ENCODE results near the gene GPI. TPM values are rescaled to one million over a fixed set of nuclear protein-coding genes. Genes with fewer than 3 reads are reported as not detected.

Gene GPI
- total and polyA plus RNA-seq, 2 of the 13 experiments (the other 11 are each of a cell fraction or from before 2014, with no cell fraction given): 147 to 167 TPM

- H2AFZ ChIP-seq (ENCODE audit: low read length): no peak overlapping the region
- ChIA-PET POLR2A (interaction anchor here (1.2 kb wide), 1 partner anchor 10 kb away, joined by 3 read pairs; no protein-coding TSS in a partner anchor), CTCF (ENCODE audit: low intra/inter-chr PET ratio, low total read pairs) (no interaction called here)
- DNase-seq (ENCODE audit: low spot score): no peak
- no peaks in the 10 kb centered on the region for H3K9me3 ChIP-seq (ENCODE audit: low read length)
- peaks cover 4% of the 10 kb centered on the region for H3K79me2 ChIP-seq (ENCODE audit: insufficient read depth, low read length)
- no TSS peak for BruUV-seq (replicated peaks)
- in situ Hi-C loops (cut with HindIII; ENCODE audit: extremely low pct_ligation_motif_present, low pct_unique_long_range_greater_than_20kb): no loop called here
- H3K27ac ChIP-seq (ENCODE audit: extremely low read length, insufficient read depth, low read length): no peak overlapping the region
- 86% methylated on average over 2 of the region's 2 CpGs for WGBS (ENCODE audit: low lambda C conversion rate)
- H3K36me3 ChIP-seq (replicated peaks in 1 of 2; ENCODE audit: control insufficient read depth in 1 of 2, insufficient read depth in 2 of 2, low read length in 2 of 2): peaks cover 4 to 10% of the 10 kb centered on the region in 2 experiments; a peak in 4 of 5 replicates
- no peaks in the 10 kb centered on the region for H3K27me3 ChIP-seq (ENCODE audit: control insufficient read depth in 1 of 2, insufficient read depth in 2 of 2, low read length in 2 of 2)
- intact Hi-C loops (cut with micrococcal nuclease; ENCODE audit: unreplicated experiment): no loop called here
- H3K4me1 ChIP-seq (ENCODE audit: insufficient read depth, low read length): peaks cover 13% of the 10 kb centered on the region
- no peak for FAIRE-seq
- 0 out of 2 replicates have a peak, but pooled peaks cover 6% of the 10 kb centered on the region for H4K20me1 ChIP-seq (ENCODE audit: insufficient read depth, low read length)
- H3K4me2 ChIP-seq (ENCODE audit: low read depth, low read length): no peak overlapping the region
- no peak overlapping the region for H3K9ac ChIP-seq (ENCODE audit: insufficient read depth, low read depth, low read length)
- no peak for ATAC-seq
- no peak overlapping the region for H3K4me3 ChIP-seq (replicated peaks in 1 of 3; ENCODE audit: insufficient read depth in 1 of 3, low read depth in 2 of 3, low read length in 3 of 3)
- no peak for TF ChIP-seq ZFP36L2 (CRISPR knock-in tag; IDR thresholded peaks at IDR 0.05)
- no peak for TF ChIP-seq ZNF468 (CRISPR knock-in tag; IDR thresholded peaks at IDR 0.05)
- no peak for TF ChIP-seq BCLAF1 (IDR thresholded peaks at IDR 0.05)
- TF ChIP-seq ZBTB44 (CRISPR knock-in tag; IDR thresholded peaks at IDR 0.05): no peak
- TF ChIP-seq THAP9 (CRISPR knock-in tag; IDR thresholded peaks at IDR 0.05; ENCODE audit: borderline replicate concordance): no peak
- TF ChIP-seq IKZF1 (IDR thresholded peaks at IDR 0.05): no peak
- no peak for TF ChIP-seq ZNF337 (CRISPR knock-in tag; IDR thresholded peaks at IDR 0.05; ENCODE audit: borderline replicate concordance, low read depth)
- no peak for TF ChIP-seq DZIP1 (CRISPR knock-in tag; IDR thresholded peaks at IDR 0.05)
- no peak for TF ChIP-seq NRL (CRISPR knock-in tag; IDR thresholded peaks at IDR 0.05; ENCODE audit: borderline replicate concordance)
Observed at GRCh38 chr19:34316247-34316646, 48.7 kb upstream of the GPI start.
